IPS-11a (cell line): ENCODE measurements around the gene TTC39A.
"Not testable (repeated sequence)": the region's sequence is repeated elsewhere in the genome, so short reads cannot be mapped to it uniquely, and the experiment has no call there.

Source experiments
- H3K4me3 ChIP-seq: one replicate; pipeline ENCODE4 v1.5.1; 2013; ENCODE audit warnings: low read depth, low read length, control low read depth

Gene TTC39A

DNA sequence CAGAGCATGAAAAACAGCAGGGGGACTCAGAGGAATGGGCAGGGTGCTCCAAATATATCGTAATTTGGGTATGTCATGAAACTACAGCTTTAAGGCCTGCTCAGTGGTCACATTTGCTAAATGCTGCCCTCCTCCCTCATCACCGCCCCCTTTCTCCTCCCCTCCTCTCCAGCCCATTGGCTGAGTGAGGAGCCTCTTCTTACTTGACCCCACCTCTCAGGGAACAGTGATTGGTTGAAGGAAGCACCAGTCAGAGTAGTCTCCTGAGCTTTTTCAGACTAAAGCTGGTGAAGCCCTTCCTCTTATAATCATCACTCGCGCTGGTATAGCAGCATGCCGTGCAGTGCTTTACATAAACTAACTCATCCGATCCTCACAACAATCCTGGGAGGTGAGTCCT lies 10.0 kb upstream of the TTC39A start:
- H3K4me3 ChIP-seq, result no peak overlapping the region

- H3K4me3 ChIP-seq, result no peak overlapping the region
Observed at GRCh38 chr1:51336711-51337110, 6.3 kb upstream of the TTC39A start.

DNA sequence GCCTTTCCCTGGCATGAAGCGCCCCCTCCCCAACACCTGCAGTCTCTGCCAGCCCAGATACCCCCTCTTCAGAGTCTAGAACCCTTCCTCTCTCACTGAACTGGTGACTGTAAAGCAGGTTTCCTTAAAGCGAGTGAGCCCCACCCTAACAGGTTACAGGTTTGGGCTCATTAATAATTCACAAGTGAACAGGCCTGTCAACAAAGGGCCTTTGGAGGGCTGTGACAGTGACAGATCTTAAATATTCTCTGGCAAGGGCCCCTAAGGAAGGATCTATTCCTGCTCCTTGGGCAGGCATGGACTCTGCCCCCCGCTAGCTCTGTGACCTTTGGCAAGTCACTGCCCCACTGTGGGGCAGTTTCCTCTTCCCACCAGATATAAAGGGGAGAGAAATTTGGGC lies 5.6 kb upstream of the TTC39A start:
- H3K4me3 ChIP-seq, result no peak overlapping the region

GRCh38 chr1:51331206-51332100 lies 1.1 kb upstream of the TTC39A start:
- H3K4me3 ChIP-seq, result peak overlapping the region; percentile 43

- H3K4me3 ChIP-seq, result peak overlapping the region; percentile 13
Observed at GRCh38 chr1:51329443-51330325, 678 bp downstream of the TTC39A start.

DNA sequence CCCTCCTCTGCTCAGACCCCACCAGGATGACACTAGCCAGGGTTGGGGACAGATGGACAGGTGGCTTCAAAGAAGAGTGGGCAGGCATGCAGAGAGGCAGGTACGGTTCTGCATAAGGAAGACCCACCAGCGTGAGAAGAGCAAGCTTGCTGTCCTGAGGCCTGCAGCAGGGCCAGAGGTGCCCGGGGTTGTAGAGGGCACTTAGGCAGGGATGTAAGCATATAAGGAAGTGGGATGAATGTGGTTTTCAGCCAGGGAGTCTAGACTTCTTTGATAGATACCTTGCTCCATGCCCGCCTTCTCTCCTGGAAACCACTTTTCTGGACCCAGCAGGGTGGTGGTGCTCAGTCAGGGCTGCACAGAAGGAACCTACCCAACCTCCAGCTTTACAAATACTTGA lies 1.4 kb downstream of the TTC39A start:
- no peak overlapping the region for H3K4me3 ChIP-seq

DNA sequence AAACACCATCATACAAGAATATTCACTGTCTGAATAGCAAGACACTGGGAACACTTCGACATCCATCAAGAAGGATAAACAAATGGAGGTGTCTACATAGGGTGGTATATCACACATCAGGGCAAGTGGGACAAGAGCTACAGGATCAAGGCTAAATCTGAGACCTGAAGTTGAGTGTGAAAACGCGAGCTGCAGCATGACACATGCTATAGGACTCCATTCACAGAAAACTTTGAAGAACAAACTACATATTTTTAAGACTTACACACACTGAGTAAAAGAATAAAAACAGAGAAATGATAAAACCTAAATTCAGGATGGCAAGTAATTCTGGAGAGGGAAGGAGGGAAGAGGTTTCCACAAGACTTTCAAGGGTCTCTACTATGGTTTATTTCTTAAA lies 2.1 kb downstream of the TTC39A start:
- H3K4me3 ChIP-seq, result no peak overlapping the region

DNA sequence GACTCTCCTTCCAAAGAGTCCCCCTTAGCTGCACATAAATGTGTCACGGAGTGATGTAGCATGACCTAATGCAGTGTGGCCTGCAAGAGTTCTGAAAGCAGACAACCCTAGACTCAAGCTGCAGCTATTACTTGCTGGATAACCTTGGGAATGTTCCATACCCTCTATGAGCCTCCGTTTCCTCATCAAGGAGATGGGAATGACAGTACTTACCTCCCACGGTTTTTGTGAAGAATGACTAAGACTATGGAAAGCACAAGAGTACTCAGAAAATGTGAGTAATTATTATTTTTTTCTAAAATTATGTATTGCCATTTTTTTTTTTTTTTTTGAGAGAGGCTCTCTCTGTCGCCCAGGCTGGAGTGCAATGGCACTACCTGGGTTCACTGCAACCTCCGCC lies 3.0 kb downstream of the TTC39A start:
- no peak overlapping the region for H3K4me3 ChIP-seq

DNA sequence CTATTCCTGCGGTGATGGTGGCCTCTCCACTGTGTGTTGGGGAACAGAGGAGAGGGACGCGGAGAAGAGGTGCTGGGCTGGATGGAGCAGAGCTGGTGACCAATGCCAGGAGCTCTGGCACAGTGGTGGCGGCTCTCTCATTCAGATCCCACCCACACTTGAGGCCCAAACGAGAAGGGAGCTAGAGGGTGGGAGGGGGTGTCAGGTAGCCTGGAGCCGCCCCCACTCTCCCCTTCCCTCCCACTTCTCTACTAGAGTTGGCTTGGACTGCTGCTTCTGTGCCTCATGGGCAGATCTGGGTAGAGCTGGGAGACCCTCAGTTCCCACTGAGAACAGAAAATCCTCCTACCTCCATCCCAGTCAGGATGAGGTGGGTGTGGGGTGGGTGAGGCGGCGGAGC lies 3.5 kb downstream of the TTC39A start:
- H3K4me3 ChIP-seq, result no peak overlapping the region

GRCh38 chr1:51325878-51326755 lies 4.2 kb downstream of the TTC39A start:
- no peak overlapping the region for H3K4me3 ChIP-seq

DNA sequence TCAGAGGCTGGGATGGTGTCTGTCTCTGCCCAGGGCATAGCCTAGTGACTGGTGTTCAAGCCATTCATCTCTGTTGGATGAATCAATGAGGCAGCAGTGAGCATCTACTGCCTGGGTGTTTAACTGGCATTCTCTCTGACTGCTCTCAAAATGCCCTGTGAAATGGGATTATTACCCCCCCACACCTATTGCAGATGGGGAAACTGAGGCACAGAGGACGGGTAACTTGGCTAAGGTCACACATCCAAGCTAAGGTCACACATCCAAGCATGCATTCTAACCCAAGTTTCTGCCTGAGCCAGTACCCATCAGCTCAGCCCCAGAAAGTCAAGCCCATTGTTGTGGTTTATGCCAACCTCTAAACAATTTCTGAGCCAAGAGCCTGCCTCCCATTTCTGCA lies 5.0 kb downstream of the TTC39A start:
- H3K4me3 ChIP-seq, result no peak overlapping the region

GRCh38 chr1:51325011-51325385 lies 5.4 kb downstream of the TTC39A start:
- H3K4me3 ChIP-seq, result not testable (repeated sequence)

DNA sequence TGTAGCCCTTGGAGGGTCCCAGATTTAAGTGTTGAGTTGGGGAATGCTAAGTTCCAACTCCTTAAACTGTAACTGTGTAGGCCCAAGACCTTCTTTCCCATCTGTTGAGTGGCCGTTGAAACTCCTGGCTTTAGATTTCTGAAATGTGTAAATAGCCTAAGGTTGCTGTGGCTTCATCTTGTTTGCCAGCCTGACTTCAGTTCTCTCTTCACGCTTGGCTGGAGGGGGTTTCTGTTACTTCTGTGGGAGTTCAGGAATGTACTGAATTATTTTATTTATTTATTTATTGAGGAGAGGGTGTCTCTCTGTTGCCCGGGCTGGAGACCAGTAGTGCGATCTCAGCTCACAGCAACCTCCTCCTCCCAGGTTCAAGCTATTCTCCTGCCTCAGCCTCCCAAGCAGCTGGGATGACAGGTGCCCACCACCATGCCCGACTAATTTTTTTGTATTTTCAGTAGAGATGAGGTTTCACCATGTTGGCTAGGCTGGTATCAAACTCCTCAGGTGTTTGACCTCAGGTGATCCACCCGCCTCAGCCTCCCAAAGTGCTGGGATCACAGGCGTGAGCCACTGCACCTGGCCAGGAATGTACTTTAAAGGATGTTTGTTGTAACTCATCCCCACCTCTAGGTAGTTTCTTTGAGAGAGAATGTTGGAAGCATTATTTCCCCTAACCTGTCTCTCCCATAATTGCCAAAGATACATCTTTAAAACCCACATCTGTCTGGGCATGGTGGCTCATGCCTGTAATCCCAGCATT lies 5.9 kb downstream of the TTC39A start:
- no peak overlapping the region for H3K4me3 ChIP-seq

- H3K4me3 ChIP-seq, result no peak overlapping the region
Observed at GRCh38 chr1:51323778-51324177, 6.6 kb downstream of the TTC39A start.

- H3K4me3 ChIP-seq, result no peak overlapping the region
Observed at GRCh38 chr1:51322417-51323101, 7.8 kb downstream of the TTC39A start.

DNA sequence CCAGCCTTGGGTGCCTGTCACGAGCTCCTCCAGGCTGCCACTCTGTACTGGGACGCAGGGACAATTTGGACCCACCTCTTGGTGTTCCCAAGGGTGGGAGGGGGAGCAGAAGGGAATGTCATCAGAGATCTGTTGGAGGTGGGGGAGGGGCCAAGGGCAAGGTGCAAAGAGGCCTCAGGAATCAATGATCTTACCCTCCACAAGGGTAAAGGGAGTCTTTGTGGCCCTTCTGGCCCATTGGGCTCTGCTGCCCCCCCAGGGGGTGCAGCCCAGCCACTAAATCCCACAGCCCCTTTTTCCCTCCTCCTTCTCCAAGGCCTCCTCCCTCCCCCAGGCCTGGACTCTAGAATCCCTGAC lies 8.5 kb downstream of the TTC39A start:
- no peak overlapping the region for H3K4me3 ChIP-seq

DNA sequence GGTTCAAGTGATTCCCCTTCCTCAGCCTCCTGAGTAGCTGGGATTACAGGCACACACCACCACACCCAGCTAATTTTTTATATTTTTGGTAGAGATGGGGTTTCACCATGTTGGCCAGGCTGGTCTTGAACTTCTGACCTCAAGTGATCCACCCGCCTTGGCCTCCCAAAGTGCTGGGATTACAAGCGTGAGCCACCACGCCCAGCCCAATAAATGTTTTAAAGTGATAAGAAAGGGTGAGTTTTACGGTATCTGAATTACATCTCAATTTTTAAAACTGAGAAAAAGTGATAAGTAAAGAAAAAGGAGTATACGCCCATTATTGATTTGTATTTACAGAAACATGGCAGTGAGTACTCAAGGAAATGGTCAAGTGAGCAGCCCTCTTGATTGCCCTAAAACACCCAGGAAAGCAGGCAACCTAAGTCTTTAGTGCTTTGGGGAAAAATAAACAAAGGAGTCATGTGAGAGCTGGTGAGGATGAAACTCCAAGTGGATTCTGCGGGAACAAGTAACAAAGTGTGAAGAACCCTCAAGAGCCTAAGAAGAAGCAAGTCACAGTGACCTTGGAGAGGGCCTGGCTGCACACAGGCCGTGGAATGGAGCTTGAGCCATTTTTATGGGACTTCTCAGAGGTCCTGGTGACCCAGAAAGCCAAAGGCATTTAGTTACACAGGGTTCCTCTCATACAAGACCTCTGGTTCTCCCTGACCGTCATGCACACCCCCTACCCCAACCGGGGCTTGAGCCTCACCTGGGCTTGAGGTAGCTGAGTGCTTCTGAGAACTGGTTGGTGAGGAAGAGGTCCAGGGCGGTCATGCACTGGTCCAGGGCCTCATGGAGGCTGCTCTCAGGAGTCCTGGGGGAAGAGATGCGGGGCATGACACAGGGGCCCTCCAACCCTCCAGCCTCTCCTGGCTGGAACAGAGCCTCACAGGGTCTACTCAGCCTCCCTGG lies 9.1 kb downstream of the TTC39A start:
- H3K4me3 ChIP-seq, result no peak overlapping the region

- H3K4me3 ChIP-seq, result no peak overlapping the region
Observed at GRCh38 chr1:51317798-51318197, 12.6 kb downstream of the TTC39A start.

DNA sequence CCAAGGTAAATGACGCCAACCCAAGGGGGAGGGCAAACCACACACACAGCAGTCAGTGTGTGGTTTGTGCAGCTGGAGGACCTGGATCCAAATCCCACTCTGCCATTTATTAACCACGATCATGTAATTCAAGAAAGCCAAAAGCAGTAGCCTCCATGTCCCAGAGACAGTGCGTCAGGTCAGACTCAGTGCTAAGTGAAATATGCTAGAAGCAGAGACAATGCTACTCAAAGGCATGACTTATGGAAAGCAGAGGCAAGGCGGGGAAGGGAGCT lies 13.6 kb downstream of the TTC39A start:
- H3K4me3 ChIP-seq, result no peak overlapping the region
